ENCODE data around the gene RFX5.

- TF ChIP-seq, protein P1, sequence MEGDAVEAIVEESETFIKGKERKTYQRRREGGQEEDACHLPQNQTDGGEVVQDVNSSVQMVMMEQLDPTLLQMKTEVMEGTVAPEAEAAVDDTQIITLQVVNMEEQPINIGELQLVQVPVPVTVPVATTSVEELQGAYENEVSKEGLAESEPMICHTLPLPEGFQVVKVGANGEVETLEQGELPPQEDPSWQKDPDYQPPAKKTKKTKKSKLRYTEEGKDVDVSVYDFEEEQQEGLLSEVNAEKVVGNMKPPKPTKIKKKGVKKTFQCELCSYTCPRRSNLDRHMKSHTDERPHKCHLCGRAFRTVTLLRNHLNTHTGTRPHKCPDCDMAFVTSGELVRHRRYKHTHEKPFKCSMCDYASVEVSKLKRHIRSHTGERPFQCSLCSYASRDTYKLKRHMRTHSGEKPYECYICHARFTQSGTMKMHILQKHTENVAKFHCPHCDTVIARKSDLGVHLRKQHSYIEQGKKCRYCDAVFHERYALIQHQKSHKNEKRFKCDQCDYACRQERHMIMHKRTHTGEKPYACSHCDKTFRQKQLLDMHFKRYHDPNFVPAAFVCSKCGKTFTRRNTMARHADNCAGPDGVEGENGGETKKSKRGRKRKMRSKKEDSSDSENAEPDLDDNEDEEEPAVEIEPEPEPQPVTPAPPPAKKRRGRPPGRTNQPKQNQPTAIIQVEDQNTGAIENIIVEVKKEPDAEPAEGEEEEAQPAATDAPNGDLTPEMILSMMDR (IDR thresholded peaks at IDR 0.05): no peak
- TF ChIP-seq ZFX (IDR thresholded peaks at IDR 0.05; ENCODE audit: borderline replicate concordance): no peak
Observed at GRCh38 chr1:151368393-151369301, 21.6 kb upstream of the RFX5 start.

Measured in 22Rv1 (cell line).